ENCODE results near the gene TERC.
"Not testable (repeated sequence)": the region's sequence is repeated elsewhere in the genome, so short reads cannot be mapped to it uniquely, and the experiment has no call there.

The TERC gene

DNA sequence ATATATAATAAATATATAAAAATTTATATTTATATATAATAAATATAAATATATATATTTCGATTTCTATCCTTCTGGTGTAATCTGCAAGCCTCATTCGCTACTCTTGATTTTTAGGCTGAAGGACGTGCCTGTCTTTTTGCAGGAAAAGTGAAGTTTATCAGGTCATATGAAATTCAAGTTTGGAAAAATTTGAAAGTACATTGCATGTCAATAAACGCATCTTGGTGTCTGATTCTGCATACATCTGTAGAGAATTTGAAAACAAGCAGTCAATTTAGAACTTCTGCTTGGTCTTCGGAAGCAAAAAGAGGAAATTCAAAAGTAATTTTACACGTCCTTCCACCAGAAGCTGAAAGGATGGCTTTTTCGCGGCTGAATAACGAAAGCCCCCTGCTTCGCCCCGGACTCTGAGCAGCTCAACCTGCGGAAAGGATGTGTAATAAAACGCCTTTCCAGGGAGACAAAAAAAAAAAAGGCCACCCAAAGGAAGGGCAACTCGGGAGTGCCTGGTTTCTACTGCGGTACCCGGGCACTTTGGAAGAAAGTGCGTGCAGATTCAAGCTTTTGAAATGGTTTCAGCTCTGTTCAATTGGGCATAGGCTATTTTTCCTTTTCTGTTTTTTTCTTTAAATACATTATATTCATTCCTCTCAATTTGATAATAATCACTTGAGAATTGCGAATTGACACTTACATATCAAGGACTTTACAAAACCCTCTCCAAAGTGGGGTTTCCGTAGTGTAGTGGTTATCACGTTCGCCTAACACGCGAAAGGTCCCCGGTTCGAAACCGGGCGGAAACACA lies 6.8 kb upstream of the TERC start:
- DNase-seq: peak; percentile 82

DNA sequence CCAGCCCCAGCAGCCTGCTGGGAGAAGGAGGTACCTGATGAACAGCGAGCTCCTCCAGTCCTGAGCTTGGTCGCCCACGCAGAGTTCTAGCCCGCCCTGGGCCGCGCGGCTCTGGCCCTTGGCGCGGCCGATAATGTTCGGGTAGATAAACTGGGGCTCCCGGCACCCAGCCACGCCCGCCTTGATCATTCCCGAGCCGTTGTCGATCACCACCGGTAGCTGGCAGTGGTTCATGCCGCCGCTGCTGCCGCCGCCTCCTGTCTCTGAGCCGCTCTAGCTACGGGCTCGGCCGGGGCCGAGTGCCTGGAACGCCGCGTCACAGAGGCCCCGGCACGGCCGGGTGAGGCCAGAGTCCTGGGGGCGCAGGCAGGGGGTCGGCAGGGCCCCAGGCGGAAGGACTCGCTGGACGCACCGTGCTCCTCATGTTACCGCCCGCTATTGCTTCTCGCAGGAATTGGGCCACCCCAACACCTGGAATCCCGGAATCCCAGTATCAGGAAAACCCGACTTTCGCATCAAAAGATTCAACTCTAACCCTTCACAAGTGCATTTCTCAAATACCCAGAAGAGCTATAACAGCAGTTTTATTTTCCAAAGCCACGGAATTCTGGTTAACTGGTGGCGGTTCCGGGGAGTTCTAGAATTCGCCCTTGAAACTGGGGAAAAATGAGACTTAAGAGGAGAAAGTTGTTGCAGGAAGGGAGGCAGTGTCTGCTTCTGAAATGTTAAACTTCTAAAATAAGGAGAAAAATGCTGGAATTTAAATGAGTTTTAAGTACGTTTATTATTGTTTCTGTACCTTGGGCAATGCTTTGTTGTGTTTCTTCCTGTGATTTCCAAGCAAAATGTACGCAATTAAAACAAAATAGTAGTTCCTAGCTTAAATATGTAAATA lies 4.7 kb upstream of the TERC start, which contains the start of gene ACTRT3:
Gene ACTRT3, minus strand, starts transcription at position 275 of the 895 bp plus-strand sequence. Its CDS starts 41 bp downstream, at position 234.
- DNase-seq: peak; percentile 59

DNA sequence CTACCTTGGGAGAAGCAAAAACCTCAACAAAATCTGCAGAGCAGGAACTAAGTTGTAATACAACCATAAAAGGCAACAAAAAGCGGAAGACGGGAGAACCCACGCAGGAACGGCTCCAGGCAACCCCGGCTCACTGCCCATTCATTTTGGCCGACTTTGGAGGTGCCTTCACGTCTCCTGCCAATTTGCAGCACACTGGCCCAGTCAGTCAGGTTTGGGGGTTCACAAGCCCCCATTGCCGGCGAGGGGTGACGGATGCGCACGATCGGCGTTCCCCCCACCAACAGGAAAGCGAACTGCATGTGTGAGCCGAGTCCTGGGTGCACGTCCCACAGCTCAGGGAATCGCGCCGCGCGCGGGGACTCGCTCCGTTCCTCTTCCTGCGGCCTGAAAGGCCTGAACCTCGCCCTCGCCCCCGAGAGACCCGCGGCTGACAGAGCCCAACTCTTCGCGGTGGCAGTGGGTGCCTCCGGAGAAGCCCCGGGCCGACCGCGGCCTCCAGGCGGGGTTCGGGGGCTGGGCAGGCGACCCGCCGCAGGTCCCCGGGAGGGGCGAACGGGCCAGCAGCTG lies 463 bp downstream of the TERC start:
- DNase-seq: peak; percentile 37

DNA sequence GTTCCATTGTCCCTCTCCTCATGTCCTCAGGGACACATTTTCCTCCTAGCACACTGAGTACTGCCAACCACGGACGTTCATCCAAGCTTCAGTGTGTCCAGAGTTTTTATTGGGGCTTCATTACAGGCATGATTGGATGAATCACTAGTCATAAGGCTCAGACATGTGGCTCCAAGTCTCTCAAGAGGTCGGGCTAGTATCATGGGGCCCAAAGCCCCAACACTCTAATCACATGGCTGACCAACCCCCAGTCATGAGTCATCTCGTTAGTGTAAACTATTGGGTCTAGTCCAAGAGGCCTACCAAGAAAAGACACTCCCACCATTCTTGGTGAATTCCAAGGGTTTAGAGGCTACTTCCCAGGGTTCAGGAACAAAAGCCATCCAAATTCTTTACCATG lies 4.4 kb downstream of the TERC start:
- DNase-seq: peak; percentile 54

DNA sequence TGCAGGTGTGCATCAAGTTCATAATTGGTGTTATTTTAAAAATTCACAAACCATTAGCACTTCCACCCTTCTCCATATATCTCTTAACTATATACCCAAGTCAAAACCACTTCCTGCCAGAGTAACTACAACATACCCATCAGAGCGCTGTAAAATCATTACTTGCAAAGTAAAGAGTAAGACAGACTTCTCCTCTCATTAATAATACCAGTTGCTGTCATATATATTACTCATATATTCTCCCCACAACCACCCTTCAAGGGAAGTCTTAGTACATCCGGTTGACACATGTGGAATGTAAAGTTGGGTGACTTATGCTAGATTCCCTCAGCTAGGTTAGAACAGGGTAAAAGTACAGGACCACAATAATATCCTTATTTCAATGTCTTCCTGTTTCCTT lies 5.6 kb downstream of the TERC start:
- DNase-seq: peak; percentile 70

DNA sequence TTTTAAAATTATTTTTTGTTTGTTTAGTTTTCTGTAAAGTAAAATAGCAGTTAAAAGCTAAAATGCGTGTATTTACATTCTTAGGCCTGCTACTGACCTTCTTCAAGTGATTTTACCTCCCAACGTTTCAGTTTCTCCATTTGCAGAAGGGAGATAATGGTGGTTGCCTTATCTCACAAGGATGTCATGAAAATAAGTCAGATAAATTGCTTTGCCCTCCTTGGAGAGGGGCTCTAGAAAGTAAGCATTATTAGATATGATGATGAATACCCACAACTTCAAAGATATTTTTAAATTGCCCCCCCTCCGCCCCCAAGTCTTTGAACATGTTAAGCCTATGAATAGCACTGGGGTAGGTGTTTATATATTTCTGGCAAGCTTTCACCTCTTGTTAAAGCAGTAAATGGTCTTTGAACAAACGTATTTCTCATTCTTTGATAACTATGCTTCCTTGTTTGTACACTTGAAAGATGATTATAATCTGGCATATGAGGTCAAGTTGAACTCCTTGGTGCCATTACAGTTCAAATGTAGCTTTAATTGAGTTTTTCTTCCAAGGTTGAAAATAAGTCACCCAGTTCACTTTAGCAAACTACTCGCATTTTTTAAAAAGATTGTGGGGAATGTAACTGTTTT lies 6.4 kb downstream of the TERC start:
- no peak for DNase-seq

DNA sequence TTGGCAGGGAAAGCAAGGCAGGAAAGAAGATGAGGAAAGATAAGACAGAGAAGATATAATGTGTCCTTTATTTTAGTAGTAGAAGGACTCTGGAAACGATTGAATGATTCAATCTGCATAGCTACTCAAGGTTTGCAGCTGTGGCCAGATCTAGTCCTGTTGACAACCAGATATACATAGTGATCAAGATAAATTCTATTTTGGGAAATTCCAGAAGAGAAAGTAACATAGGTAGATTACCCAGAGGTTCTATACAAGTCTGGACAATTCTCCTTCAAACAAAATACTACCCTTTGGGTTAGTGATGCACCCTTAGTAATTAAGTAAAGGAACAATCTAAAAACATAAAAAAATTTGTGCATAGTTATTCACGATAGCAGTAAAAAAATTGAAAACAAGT lies 9.4 kb downstream of the TERC start:
- DNase-seq: no peak

DNA sequence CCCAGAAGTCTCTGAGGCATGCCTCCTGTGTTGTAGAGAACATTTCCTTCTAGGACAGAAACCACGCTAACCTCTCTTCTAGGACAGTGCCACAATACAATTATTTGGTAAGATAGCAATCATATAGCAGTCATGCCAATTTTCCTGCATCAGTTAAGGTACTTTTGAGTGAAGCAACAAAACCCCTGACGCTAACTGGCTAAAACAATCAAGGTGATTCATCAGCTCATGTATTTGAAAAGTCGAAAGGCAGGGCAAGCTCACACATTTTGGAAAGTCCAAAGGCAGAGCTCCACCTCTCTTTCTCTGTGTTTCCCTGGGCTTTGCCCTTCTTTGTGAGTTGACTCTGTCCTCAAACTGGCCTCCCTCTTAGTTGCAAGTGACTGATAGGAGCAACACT lies 10.1 kb downstream of the TERC start:
- no peak for DNase-seq

DNA sequence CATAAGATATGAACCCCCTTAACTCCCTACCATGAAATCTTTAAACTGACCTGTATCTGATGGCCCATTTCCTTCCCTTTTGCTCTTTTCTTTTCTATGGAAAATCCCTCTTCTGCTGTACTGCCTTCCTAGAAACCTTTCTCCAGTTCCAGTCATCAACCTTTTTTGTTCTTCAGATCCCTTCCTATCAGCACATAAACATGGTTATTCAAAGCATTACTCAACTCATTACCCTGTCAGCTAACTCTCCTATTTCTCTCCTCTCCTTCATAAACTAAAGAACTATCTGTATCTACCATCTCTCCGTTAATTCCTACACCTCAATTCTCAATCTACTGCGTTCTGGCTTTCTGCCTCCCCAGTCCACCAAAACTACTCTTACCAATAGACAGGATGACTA lies 13.0 kb downstream of the TERC start:
- no peak for DNase-seq

DNA sequence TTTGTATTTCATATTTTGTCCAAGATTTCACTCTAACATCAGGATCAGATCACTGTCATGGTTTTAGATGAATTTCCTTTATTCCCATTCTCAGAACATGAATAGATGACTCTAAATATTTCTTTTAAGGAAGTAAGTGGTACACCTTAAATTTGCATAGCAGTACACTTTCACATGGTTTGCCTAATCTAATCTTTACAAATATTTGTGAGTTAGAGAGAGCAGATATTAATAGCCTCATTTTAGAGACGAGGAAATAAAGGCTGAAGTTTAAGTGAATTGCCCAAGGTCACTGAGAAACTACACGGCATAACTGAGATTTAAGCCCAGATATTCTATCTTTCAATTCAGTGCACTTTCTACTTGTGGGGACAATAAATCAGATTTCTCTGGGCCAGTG lies 14.2 kb downstream of the TERC start:
- no peak for DNase-seq

DNA sequence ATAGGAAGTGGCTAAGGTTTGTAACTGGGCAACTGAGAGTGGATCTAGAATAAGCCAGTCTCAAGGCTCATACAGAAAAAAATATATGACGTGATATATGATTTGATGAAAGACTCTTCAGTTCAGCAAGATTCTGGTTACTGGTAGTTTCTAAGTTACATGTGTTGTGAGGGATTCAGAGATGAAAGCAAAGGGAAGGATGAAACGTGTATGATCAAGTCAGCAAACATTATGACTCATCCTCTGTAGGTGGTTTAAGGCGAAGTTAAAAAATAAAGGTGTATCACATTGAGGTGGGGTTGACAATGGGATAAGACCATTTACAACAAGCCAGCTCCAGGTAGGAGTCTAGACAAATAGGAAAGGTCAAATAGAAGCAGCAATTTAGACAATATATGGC lies 16.2 kb downstream of the TERC start:
- no peak for DNase-seq

DNA sequence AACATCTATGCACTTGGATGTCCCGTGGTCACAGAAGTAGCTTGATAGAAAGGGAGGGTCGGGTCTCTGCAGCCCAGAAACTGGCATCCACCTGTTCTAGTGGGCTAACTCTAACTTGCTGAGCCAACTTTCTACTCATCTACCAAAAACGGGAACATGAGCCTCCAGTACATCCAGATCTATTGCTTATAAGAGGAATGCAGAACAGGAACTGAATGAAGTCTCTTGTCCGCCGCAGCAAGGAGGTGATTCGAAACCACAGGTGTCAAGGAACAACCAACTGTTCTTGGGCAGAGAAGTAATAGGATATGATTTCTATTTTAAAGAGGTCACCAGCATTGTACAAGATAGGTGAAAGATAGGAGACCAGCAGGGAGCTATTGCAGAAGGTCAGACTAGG lies 17.9 kb downstream of the TERC start:
- DNase-seq: no peak

DNA sequence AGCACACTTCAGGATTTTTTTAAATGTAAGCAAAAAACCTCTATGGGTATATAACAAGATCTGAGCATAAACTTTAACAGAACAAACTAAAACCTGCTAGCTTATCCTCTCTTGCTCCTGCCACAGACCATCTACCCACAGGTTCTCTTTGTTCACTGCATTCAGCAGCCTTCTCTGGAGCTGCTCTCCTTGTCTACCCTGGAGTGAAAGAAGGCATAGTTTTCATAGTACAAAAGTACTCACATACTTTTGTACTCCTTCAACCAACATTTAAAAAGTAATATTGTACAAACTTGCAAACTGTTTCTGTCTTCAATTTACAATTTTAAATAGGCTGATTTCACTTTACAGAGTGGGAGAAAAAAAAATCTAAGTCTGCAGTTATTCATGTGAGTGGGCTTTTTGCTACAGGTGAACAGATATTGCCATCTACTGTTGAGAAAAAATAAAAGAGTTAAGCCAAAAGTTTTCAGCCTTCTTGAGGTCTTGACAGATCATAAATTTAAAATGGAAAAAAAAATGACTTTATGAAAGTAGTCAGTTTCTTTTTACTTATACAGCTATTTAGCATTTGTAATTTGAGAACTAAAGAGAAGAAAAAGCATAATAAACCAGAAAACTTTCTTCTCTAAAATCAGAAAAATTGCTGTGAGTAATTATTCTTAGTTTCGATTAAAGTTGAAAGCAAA lies 20.4 kb downstream of the TERC start:
- DNase-seq: no peak

DNA sequence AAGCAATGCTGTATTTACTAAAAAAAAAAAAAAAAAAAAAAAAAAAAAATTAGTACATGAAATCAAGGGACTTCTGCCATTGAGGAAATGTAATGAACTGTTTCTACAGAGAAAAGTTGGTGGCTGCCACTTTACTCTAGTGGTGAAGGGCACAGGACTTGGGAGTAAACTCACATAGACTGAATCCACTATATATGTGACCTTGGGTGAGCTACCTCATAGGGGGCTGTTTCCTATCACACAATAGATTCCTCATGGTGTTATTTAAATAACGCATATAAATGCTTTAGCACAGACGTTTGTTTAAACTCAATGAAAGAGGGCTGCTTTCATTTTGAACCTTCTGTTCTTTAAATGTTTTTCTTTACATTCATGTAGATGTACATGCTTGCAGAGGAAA lies 25.8 kb downstream of the TERC start:
- no peak for DNase-seq

DNA sequence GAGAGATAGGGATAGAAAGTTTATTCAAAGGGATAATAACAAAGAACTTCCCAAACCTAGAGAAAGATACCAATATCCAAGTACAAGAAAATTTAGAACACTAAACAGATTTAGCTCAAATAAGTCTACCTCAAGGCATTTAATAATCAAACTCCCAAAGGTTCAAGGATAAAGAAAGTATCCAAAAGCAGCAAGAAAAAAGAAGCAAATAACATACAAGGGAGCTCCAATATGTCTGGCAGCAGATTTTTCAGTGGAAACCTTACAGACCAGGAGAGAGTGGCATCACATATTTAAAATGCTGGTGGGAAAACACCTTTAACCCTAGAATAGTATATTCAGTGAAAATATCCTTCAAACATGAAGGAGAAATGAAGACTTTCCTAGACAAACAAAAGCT lies 33.0 kb downstream of the TERC start:
- not testable (repeated sequence) for DNase-seq

DNA sequence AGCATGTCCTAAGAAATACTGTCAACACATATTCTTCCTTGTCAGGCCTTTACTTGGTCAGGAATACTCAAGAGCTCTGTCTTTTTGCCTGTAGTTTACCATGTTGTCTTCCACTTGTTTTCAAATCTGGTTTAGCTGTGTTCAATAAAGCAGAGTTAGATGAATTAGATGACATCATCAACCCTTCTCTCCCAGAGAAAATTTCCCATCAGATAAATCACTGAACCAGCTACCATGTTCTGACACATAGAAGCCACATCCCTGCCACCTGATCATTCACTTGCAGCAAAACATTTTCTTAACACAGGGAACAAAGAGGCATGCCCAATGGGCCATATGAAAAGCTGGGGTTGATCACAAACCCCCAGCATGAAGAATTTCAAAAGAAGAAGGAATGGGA lies 42.1 kb downstream of the TERC start:
- no peak for DNase-seq

DNA sequence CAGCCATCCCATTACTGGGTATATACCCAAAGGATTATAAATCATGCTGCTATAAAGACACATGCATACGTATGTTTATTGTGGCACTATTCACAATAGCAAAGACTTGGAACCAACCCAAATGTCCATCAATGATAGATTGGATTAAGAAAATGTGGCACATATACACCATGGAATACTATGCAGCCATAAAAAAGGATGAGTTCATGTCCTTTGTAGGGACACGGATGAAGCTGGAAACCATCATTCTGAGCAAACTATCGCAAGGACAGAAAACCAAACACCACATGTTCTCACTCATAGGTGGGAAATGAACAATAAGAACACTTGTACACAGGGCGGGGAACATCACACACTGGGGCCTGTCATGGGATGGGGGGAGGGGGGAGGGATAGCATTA lies 46.4 kb downstream of the TERC start:
- not testable (repeated sequence) for DNase-seq

Measured in fibroblast of skin of right quadriceps (primary cell).